ENCODE results near the gene JUP. TPM values are rescaled to one million over a fixed set of nuclear protein-coding genes. Genes with fewer than 3 reads are reported as not detected.
"Not testable (repeated sequence)": the region's sequence is repeated elsewhere in the genome, so short reads cannot be mapped to it uniquely, and the experiment has no call there.

JUP gene
- polyA plus RNA-seq, 3 donors, result 218 to 260 (median 242) TPM

- no peak for DNase-seq
Observed at GRCh38 chr17:41785859-41786226, 668 bp downstream of the JUP start.

- DNase-seq, result peak; percentile 81
Observed at GRCh38 chr17:41785091-41785858, 1.2 kb downstream of the JUP start.

GRCh38 chr17:41784207-41784744 lies 2.2 kb downstream of the JUP start:
- peak; percentile 74 for DNase-seq

- DNase-seq, result no peak
Observed at GRCh38 chr17:41782142-41782541, 4.4 kb downstream of the JUP start.

GRCh38 chr17:41781404-41782110 lies 5.0 kb downstream of the JUP start:
- DNase-seq, result no peak

GRCh38 chr17:41779954-41780353 lies 6.6 kb downstream of the JUP start:
- DNase-seq, result no peak

GRCh38 chr17:41777574-41778188 lies 8.8 kb downstream of the JUP start:
- DNase-seq, result peak; percentile 80

- peak; percentile 72 for DNase-seq
Observed at GRCh38 chr17:41777157-41777573, 9.3 kb downstream of the JUP start.

GRCh38 chr17:41776262-41776900 lies 10.1 kb downstream of the JUP start:
- not testable (repeated sequence) for DNase-seq

GRCh38 chr17:41775394-41776226 lies 10.9 kb downstream of the JUP start:
- DNase-seq, result no peak

- no peak for DNase-seq
Observed at GRCh38 chr17:41773731-41774193, 12.7 kb downstream of the JUP start.

GRCh38 chr17:41773190-41773588 lies 13.3 kb downstream of the JUP start:
- peak; percentile 82 for DNase-seq

GRCh38 chr17:41772586-41773189 lies 13.8 kb downstream of the JUP start:
- DNase-seq, result no peak

- DNase-seq, result peak; percentile 61
Observed at GRCh38 chr17:41772218-41772585, 14.3 kb downstream of the JUP start.

GRCh38 chr17:41771389-41772206 lies 14.9 kb downstream of the JUP start:
- no peak for DNase-seq

GRCh38 chr17:41769985-41770384 lies 16.5 kb downstream of the JUP start:
- DNase-seq, result no peak

GRCh38 chr17:41769346-41769862 lies 17.1 kb downstream of the JUP start:
- DNase-seq, result no peak

- no peak for DNase-seq
Observed at GRCh38 chr17:41768682-41769288, 17.7 kb downstream of the JUP start.

Measured in renal pelvis (tissue), 4 donors.